Kidney tubule cell (primary cell): Measurements from ENCODE around the gene RTEL1.
A peak's percentile ranks its signal among the peaks of the same experiment; 100 is the strongest.
"Not testable (repeated sequence)": the region's sequence is repeated elsewhere in the genome, so short reads cannot be mapped to it uniquely, and the experiment has no call there.

Experiments
- DNase-seq: peaks from one replicate; pipeline ENCODE4 v3.0.0-alpha.2; 2018; ENCODE audit warnings: low spot score

The RTEL1 gene

DNA sequence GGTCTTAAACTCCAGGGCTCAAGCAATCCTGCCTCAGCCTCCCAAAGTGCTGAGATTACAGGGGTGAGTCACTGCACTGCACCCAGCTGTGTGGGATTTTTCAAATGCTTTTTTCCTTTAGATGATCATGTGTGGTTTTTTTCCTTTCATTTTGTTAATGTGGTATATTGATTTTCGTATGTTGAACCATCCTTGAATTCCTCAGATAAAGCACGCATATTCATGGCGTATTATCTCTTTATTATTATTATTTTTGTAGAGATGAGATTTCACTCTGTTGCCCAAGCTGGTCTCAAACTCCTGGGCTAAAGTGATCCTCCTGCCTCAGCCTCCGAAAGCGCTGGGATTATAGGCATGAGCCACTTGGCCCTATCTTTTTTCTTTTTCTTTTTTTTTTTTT, 56.7 kb downstream of the RTEL1 start:
- DNase-seq: no peak

DNA sequence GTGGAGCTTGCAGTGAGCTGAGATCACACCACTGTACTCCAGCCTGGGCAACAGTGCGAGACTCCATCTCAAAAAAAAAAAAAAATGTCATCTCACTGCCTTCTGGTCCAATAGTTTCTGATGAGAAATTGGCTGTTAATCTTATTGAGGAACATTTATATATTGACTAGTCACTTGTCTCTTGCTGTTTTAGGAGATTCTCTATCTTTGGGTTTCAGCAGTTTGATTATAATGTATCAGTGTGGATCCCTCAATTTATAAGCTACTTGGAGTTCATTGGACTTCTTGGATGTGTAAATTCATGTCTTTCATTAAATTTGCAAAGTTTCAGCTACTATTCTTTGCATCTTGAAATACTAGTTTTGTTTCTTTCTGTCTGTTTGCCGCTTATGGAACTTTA, 60.9 kb downstream of the RTEL1 start:
- DNase-seq: no peak

- not testable (repeated sequence) for DNase-seq
Measured at GRCh38 chr20:63722967-63723622, 65.0 kb downstream of the RTEL1 start.

- not testable (repeated sequence) for DNase-seq
Measured at GRCh38 chr20:63730189-63730733, 72.1 kb downstream of the RTEL1 start.

- DNase-seq: no peak
Measured at GRCh38 chr20:63731410-63731809, 73.3 kb downstream of the RTEL1 start.

GRCh38 chr20:63732118-63733095, 74.3 kb downstream of the RTEL1 start:
- DNase-seq: no peak

DNA sequence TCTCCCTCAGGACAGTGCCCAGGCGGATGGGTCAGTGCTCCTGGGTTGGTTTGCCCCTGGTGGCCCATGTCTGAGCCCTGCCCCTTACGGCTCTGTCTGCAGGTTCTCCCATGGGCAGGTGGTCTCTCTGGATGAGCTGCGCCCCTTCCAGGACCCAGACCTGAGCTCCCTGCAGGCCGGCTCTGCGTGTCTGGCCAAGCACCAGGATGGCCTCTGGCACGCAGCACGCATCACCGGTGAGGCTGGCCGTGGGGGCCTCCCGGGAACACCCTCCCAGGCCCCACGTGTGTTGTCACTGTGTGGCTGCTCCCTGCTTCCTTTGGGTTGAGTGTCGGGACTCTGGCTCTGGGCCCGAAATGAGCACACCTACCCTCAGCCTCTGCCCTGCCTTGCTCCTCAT, 75.0 kb downstream of the RTEL1 start:
- DNase-seq: no peak

- DNase-seq: no peak
Measured at GRCh38 chr20:63733579-63734081, 75.5 kb downstream of the RTEL1 start.

GRCh38 chr20:63734111-63734945, 76.2 kb downstream of the RTEL1 start:
- no peak for DNase-seq

DNA sequence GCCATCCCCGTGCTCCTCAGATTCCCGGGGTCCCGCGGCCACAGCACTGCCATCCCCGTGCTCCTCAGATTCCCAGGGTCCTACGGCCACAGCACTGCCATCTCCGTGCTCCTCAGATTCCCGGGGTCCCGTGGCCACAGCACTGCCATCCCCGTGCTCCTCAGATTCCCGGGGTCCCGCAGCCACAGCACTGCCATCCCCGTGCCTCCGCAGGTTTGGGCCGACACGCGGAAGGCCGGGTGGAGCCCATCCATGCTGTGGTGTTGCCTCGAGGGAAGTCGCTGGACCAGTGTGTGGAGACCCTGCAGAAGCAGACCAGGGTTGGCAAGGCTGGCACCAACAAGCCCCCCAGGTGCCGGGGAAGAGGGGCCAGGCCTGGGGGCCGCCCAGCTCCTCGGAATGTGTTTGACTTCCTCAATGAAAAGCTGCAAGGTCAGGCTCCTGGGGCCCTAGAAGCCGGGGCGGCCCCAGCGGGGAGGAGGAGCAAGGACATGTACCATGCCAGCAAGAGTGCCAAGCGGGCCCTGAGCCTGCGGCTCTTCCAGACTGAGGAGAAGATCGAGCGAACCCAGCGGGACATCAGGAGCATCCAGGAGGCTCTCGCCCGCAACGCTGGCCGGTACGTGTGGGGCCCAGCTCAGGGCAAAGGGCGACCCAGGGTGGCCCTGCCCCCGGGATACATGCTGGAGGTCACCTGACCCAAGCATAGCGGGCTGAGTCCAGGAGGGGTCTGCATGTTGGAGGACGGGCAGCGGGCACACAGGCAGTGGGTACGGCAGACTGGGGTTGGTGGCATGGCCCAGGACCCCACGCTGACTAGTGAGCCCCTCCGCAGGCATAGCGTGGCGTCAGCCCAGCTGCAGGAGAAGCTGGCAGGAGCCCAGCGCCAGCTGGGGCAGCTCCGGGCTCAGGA, 77.1 kb downstream of the RTEL1 start:
- no peak for DNase-seq

DNA sequence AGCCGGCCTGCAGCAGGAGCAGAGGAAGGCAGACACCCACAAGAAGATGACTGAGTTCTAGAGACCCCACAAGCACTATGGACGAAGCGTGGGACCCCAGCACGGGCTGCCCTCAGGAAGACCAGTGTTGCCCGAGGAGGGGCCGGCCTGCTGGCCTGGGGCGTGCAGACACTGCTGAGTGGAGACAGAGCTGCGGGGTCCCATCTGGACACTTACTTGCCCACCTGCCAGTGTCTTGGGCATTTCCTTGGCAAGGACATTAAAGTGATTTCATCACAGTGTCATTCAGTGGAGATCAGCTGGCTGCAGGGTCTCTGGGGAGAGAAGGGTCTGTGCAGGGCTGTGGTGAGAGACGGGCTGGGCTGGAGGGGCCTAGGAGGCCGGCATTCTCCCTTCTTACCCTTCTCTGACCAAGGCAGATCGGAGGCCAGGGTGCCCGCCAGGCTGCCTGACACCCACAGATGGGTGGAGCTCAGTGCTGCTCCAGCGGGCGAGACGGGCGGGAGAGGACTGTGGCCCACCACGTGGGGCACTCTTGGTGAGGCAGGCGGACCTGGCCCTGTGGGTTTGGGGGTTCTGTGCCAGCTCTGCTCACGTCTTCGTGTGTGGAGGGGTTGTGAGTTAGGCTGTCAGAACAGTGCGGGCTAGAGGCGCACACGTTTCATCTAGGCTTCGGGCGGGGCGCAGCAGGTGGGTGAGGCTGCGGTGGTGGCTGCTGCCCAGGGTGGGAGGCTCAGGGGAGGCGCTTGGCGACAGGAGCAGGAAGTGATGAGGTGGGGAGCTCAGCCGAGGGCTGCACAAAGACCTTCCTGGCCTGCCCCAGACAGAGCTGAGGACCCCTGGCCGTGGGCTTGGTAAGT, 78.0 kb downstream of the RTEL1 start, which contains the start of gene LIME1:
Gene LIME1 (plus strand): TSS at position 806 of the 860 bp plus-strand sequence. CDS start 886 bp downstream, outside the sequence.
- no peak for DNase-seq

DNA sequence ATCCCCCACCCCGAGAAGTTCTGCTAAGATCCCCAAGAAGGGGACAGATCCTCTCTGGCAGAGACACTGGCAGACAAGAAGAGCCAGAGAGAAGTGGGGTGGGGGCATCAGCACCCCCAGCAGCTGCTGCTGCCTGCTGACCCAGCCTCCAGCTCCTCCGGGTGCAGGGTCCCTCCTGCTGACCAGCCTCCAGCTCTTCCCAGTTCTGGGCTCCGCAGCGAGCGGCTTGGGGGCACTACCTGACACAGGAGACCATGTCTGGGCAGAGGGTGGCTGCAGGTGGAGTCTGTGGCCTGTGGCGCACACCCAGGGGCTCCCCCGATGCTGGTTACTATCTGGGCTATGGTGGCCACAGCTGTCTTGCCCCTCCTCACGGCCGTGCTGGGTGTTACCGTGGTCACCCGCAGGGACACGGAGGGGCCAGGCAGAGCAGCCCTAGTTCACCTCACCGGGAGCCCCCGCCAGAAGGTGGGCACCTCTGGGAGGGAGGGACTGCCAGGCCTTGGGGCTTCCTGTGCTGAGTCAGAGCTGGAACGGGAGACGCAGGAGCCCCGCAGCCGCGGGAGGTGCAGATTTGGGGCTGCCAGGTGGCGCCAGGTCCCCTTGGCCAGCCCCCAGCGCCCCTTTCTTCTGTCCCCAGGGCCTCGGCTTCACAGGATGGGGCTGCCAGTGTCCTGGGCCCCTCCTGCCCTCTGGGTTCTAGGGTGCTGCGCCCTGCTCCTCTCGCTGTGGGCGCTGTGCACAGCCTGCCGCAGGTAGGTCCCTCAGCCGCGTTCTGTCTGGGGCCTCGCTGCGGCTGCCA, 79.0 kb downstream of the RTEL1 start:
- no peak for DNase-seq

GRCh38 chr20:63737695-63737944, 79.5 kb downstream of the RTEL1 start:
- no peak for DNase-seq

GRCh38 chr20:63737945-63738686, 80.0 kb downstream of the RTEL1 start:
- DNase-seq: no peak

GRCh38 chr20:63738687-63739129, 80.6 kb downstream of the RTEL1 start:
- peak; percentile 29 for DNase-seq

GRCh38 chr20:63739130-63740069, 81.3 kb downstream of the RTEL1 start, which contains the start of gene SLC2A4RG:
Gene SLC2A4RG, plus strand, starts transcription at chr20:63739776. Its CDS starts 137 bp downstream, at chr20:63739913.
- peak; percentile 84 for DNase-seq

GRCh38 chr20:63740070-63740626, 82.0 kb downstream of the RTEL1 start:
- peak; percentile 43 for DNase-seq
